Loucy (cell line): ENCODE measurements around the gene GRIN2A.

Source experiments
- H2AFZ ChIP-seq: fragments of 200-600 bp; sonication (generic); 2 replicates; pipeline ENCODE4 v1.6.0; 2016; ENCODE audit warnings: antibody characterized with exemption, mild to moderate bottlenecking, low read length, moderate library complexity
- H3F3A ChIP-seq: fragments of 200-600 bp; 2 replicates; pipeline ENCODE4 v1.6.0; 2016; ENCODE audit warnings: antibody characterized with exemption, low read depth, mild to moderate bottlenecking
- H3K27me3 ChIP-seq: fragments of 200-600 bp; sonication (generic); 2 replicates; pipeline ENCODE4 v1.6.1; 2014; ENCODE audit warnings: low read length, mild to moderate bottlenecking; ENCODE audit not compliant: insufficient read depth, poor library complexity, severe bottlenecking
- H3K36me3 ChIP-seq: fragments of 200-600 bp; sonication (generic); 2 replicates; pipeline ENCODE4 v1.6.1; 2016; ENCODE audit warnings: low read length; ENCODE audit not compliant: insufficient read depth
- H3K4me1 ChIP-seq: fragments of 200-600 bp; sonication (generic); 2 replicates; pipeline ENCODE4 v1.5.1; 2014; ENCODE audit warnings: low read length, mild to moderate bottlenecking; ENCODE audit not compliant: insufficient read depth, poor library complexity, severe bottlenecking
- H3K4me2 ChIP-seq: fragments of 200-600 bp; sonication (generic); 2 replicates; pipeline ENCODE4 v1.6.0; 2014; ENCODE audit warnings: antibody characterized with exemption, low read length, low read depth, mild to moderate bottlenecking; ENCODE audit not compliant: poor library complexity, severe bottlenecking
- H3K4me3 ChIP-seq: fragments of 200-600 bp; sonication (generic); 2 replicates; pipeline ENCODE4 v1.5.1; 2014; ENCODE audit warnings: low read length, mild to moderate bottlenecking, mixed read lengths; ENCODE audit not compliant: poor library complexity, severe bottlenecking
- H3K79me2 ChIP-seq: fragments of 200-600 bp; sonication (generic); 2 replicates; pipeline ENCODE4 v1.6.1; 2014; ENCODE audit warnings: low read length; ENCODE audit not compliant: insufficient read depth
- H3K9ac ChIP-seq: fragments of 200-600 bp; sonication (generic); 2 replicates; pipeline ENCODE4 v1.6.0; 2014; ENCODE audit warnings: mild to moderate bottlenecking, low read depth, low read length, moderate library complexity; ENCODE audit not compliant: poor library complexity, severe bottlenecking
- H3K9me2 ChIP-seq: fragments of 200-600 bp; sonication (generic); replicated peaks from 2 replicates; pipeline ENCODE4 v1.6.1; 2016; ENCODE audit warnings: low read depth, low read length, mixed read lengths
- H3K9me3 ChIP-seq: fragments of 200-600 bp; sonication (generic); 2 replicates; pipeline ENCODE4 v1.6.1; 2014; ENCODE audit warnings: mild to moderate bottlenecking, antibody characterized with exemption, low read length, low read depth; ENCODE audit not compliant: insufficient read depth
- H4K20me1 ChIP-seq: fragments of 200-600 bp; sonication (generic); 2 replicates; pipeline ENCODE4 v1.6.0; 2014; ENCODE audit warnings: antibody characterized with exemption, low read length, mild to moderate bottlenecking; ENCODE audit not compliant: insufficient read depth, poor library complexity, severe bottlenecking
- EZH2phosphoT487 ChIP-seq: fragments of 200-600 bp; IDR thresholded peaks from 2 replicates; pipeline ENCODE4 v1.6.1; 2018; ENCODE audit warnings: antibody characterized with exemption, mild to moderate bottlenecking, moderate library complexity, borderline replicate concordance
- TF ChIP-seq, protein P1 (sequence below): fragments of 200-600 bp; sonication (generic); conservative IDR thresholded peaks from 2 replicates; pipeline ENCODE4 v1.5.1; 2014; ENCODE audit warnings: mild to moderate bottlenecking, antibody characterized with exemption, low read length

The GRIN2A gene

GRCh38 chr16:9898124-9898523 lies 284.1 kb downstream of the GRIN2A start:
- H3K4me3 ChIP-seq: no peak overlapping the region
- no peaks in the 10 kb centered on the region for H3K9me2 ChIP-seq
- no peaks in the 10 kb centered on the region for H3K36me3 ChIP-seq
- H3F3A ChIP-seq: no peaks in the 10 kb centered on the region
- H3K79me2 ChIP-seq: no peaks in the 10 kb centered on the region
- no peak overlapping the region for H3K4me2 ChIP-seq
- no peak overlapping the region for H2AFZ ChIP-seq
- no peaks in the 10 kb centered on the region for H3K4me1 ChIP-seq
- H3K9me3 ChIP-seq: no peaks in the 10 kb centered on the region
- H3K27me3 ChIP-seq: no peaks in the 10 kb centered on the region
- TF ChIP-seq, protein P1, sequence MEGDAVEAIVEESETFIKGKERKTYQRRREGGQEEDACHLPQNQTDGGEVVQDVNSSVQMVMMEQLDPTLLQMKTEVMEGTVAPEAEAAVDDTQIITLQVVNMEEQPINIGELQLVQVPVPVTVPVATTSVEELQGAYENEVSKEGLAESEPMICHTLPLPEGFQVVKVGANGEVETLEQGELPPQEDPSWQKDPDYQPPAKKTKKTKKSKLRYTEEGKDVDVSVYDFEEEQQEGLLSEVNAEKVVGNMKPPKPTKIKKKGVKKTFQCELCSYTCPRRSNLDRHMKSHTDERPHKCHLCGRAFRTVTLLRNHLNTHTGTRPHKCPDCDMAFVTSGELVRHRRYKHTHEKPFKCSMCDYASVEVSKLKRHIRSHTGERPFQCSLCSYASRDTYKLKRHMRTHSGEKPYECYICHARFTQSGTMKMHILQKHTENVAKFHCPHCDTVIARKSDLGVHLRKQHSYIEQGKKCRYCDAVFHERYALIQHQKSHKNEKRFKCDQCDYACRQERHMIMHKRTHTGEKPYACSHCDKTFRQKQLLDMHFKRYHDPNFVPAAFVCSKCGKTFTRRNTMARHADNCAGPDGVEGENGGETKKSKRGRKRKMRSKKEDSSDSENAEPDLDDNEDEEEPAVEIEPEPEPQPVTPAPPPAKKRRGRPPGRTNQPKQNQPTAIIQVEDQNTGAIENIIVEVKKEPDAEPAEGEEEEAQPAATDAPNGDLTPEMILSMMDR: no peak
- no peak for TF ChIP-seq EZH2phosphoT487
- no peaks in the 10 kb centered on the region for H4K20me1 ChIP-seq
- H3K9ac ChIP-seq: no peak overlapping the region

DNA sequence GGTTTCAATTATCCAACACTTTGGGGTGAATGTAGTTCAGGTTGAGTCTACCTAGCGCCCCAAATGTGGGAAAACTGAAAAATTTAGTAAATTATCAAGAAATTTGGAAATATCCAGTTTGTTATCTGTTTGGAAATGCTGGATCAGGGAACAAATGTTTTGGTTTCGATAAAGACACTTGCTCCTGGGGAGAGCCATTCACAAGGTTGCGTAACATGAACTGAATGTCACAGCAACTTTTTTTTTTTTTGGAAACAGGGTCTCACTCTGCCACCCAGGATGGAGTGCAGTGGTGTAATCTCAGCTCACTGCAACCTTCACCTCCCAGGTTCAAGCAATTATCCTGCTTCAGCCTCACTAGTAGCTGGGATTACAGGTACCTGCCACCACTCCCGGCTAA lies 286.4 kb downstream of the GRIN2A start:
- no peak overlapping the region for H3K4me2 ChIP-seq
- no peaks in the 10 kb centered on the region for H4K20me1 ChIP-seq
- H3K9me3 ChIP-seq: no peaks in the 10 kb centered on the region
- no peak overlapping the region for H3K9ac ChIP-seq
- no peaks in the 10 kb centered on the region for H3K9me2 ChIP-seq
- H3K27me3 ChIP-seq: no peaks in the 10 kb centered on the region
- no peaks in the 10 kb centered on the region for H3K4me1 ChIP-seq
- no peak for TF ChIP-seq EZH2phosphoT487
- TF ChIP-seq, protein P1: no peak
- no peaks in the 10 kb centered on the region for H3K36me3 ChIP-seq
- H3K4me3 ChIP-seq: no peak overlapping the region
- no peak overlapping the region for H2AFZ ChIP-seq
- H3K79me2 ChIP-seq: no peaks in the 10 kb centered on the region
- H3F3A ChIP-seq: no peaks in the 10 kb centered on the region

GRCh38 chr16:9885876-9886275 lies 296.4 kb downstream of the GRIN2A start:
- Histone ChIP-seq H3K36me3 (no peaks in the 10 kb centered on the region), H3K4me2 (no peak overlapping the region), H3K9me3 (no peaks in the 10 kb centered on the region), H3F3A (no peaks in the 10 kb centered on the region), H3K9ac (no peak overlapping the region), H3K79me2 (no peaks in the 10 kb centered on the region), H3K27me3 (no peaks in the 10 kb centered on the region), H3K4me1 (no peaks in the 10 kb centered on the region), H4K20me1 (no peaks in the 10 kb centered on the region), H3K9me2 (no peaks in the 10 kb centered on the region), H3K4me3 (no peak overlapping the region), H2AFZ (no peak overlapping the region)
- TF ChIP-seq, protein P1: no peak
- TF ChIP-seq EZH2phosphoT487: no peak
